ENCODE data around the gene ATP5F1A. TPM values are rescaled to one million over a fixed set of nuclear protein-coding genes. Genes with fewer than 3 reads are reported as not detected.

The ATP5F1A gene
- total RNA-seq, 2 experiments from 2014 or later = 205 to 206 TPM

- POLR2A ChIA-PET = no interaction called here
Observed at GRCh38 chr18:46037512-46038305, 60.4 kb downstream of the ATP5F1A start.

GRCh38 chr18:46035696-46036680 lies 62.1 kb downstream of the ATP5F1A start:
- H3K36me3 ChIP-seq (ENCODE audit: insufficient read depth, low read length) = peaks cover 10% of the 10 kb centered on the region
- CTCF ChIA-PET = no interaction called here
- no peaks in the 10 kb centered on the region for H3K27me3 ChIP-seq (ENCODE audit: control insufficient read depth in 1 of 2, insufficient read depth in 2 of 2, low read length in 2 of 2)
- Mint-ChIP-seq H3K27me3 (no peaks in the 10 kb centered on the region), H3K4me1 (ENCODE audit: low read depth) (peaks cover 16% of the 10 kb centered on the region), H3K27ac (no peak overlapping the region), H3K36me3 (ENCODE audit: low read depth) (peaks cover 19% of the 10 kb centered on the region), H3K4me3 (no peak overlapping the region), H3K9me3 (no peaks in the 10 kb centered on the region)
- intact Hi-C loops (cut with DNase I, micrococcal nuclease) = no loop called here
- H3K4me1 ChIP-seq (ENCODE audit: insufficient read depth, low read length) = peaks cover 12% of the 10 kb centered on the region
- POLR2A ChIA-PET = no interaction called here
- no peak for DNase-seq
- no peak overlapping the region for H3K4me3 ChIP-seq (ENCODE audit: low read length)
- H3K9me3 ChIP-seq (ENCODE audit: control insufficient read depth in 1 of 2, insufficient read depth in 1 of 2, low read length in 2 of 2) = no peaks in the 10 kb centered on the region
- H3K27ac ChIP-seq (ENCODE audit: low read depth in 1 of 2, low read length in 2 of 2) = no peak overlapping the region
- TF ChIP-seq CTCF (IDR thresholded peaks at IDR 0.05) = no peak
- ATAC-seq (ENCODE audit: poor library complexity) = no peak

More at GRCh38 chr18:46037512-46038305, 60.4 kb downstream of the ATP5F1A start:
- Mint-ChIP-seq H3K4me3 (no peak overlapping the region), H3K27me3 (no peaks in the 10 kb centered on the region), H3K36me3 (ENCODE audit: low read depth) (peaks cover 19% of the 10 kb centered on the region), H3K4me1 (ENCODE audit: low read depth) (peaks cover 32% of the 10 kb centered on the region), H3K27ac (no peak overlapping the region), H3K9me3 (no peaks in the 10 kb centered on the region)
- Histone ChIP-seq H3K27ac (ENCODE audit: low read depth in 1 of 2, low read length in 2 of 2) (no peak overlapping the region), H3K4me3 (ENCODE audit: low read length) (no peak overlapping the region), H3K27me3 (ENCODE audit: control insufficient read depth in 1 of 2, insufficient read depth in 2 of 2, low read length in 2 of 2) (no peaks in the 10 kb centered on the region), H3K36me3 (ENCODE audit: insufficient read depth, low read length) (peaks cover 10% of the 10 kb centered on the region), H3K4me1 (ENCODE audit: insufficient read depth, low read length) (peaks cover 30% of the 10 kb centered on the region), H3K9me3 (ENCODE audit: control insufficient read depth in 1 of 2, insufficient read depth in 1 of 2, low read length in 2 of 2) (no peaks in the 10 kb centered on the region)
- CTCF ChIA-PET = interaction anchor here (1.2 kb wide), 1 partner anchor 19 kb away, joined by 3 read pairs; no protein-coding TSS in a partner anchor
- ATAC-seq (ENCODE audit: poor library complexity) (no peak), DNase-seq (no peak)
- intact Hi-C loops (cut with DNase I, micrococcal nuclease) = no loop called here
- TF ChIP-seq CTCF (IDR thresholded peaks at IDR 0.05) = no peak

GRCh38 chr18:46034230-46034629 lies 63.9 kb downstream of the ATP5F1A start:
- Histone ChIP-seq H3K9me3 (ENCODE audit: control insufficient read depth in 1 of 2, insufficient read depth in 1 of 2, low read length in 2 of 2) (peaks cover 0 to 5% of the 10 kb centered on the region in 2 experiments), H3K27me3 (ENCODE audit: control insufficient read depth in 1 of 2, insufficient read depth in 2 of 2, low read length in 2 of 2) (no peaks in the 10 kb centered on the region), H3K36me3 (ENCODE audit: insufficient read depth, low read length) (peaks cover 10% of the 10 kb centered on the region), H3K27ac (ENCODE audit: low read depth in 1 of 2, low read length in 2 of 2) (no peak overlapping the region), H3K4me1 (ENCODE audit: insufficient read depth, low read length) (no peaks in the 10 kb centered on the region), H3K4me3 (ENCODE audit: low read length) (no peak overlapping the region)
- no peak for TF ChIP-seq CTCF (IDR thresholded peaks at IDR 0.05)
- Mint-ChIP-seq H3K4me3 (no peak overlapping the region), H3K27ac (no peak overlapping the region), H3K4me1 (ENCODE audit: low read depth) (no peaks in the 10 kb centered on the region), H3K27me3 (no peaks in the 10 kb centered on the region), H3K9me3 (no peaks in the 10 kb centered on the region), H3K36me3 (ENCODE audit: low read depth) (peaks cover 14% of the 10 kb centered on the region)
- intact Hi-C loops (cut with DNase I, micrococcal nuclease) = no loop called here
- DNase-seq (no peak), ATAC-seq (ENCODE audit: poor library complexity) (no peak)
- ChIA-PET POLR2A (interaction anchor here (1.1 kb wide), 1 partner anchor 38 kb away, joined by 3 read pairs; the partner anchor contains the start of gene PSTPIP2), CTCF (interaction anchor here (1.3 kb wide), 1 partner anchor 12 kb away, joined by 3 read pairs; no protein-coding TSS in a partner anchor)
